Naive thymus-derived CD8-positive, alpha-beta T cell (primary cell): ENCODE measurements around the gene GXYLT1. TPM values are rescaled to one million over a fixed set of nuclear protein-coding genes. Genes with fewer than 3 reads are reported as not detected.
A peak's percentile ranks its signal among the peaks of the same experiment; 100 is the strongest.
"Not testable (repeated sequence)": the region's sequence is repeated elsewhere in the genome, so short reads cannot be mapped to it uniquely, and the experiment has no call there.

Source experiments
- ATAC-seq, 2 donors: fragments of 150-1000 bp; cut with Tn5 transposase in 1 of 2; sonication (Bioruptor Pico), chemical (Tn5 transposase) in 1 of 2; 1 replicate in 1 of 2; 2 replicates in 1 of 2; pipeline ENCODE4 v1.10.0; 2021; ENCODE audit warnings: mild to moderate bottlenecking in 2 of 2, moderate library complexity in 2 of 2
- POLR2A ChIA-PET: fragments of 350-600 bp; sonication (Branson Sonifier 250); formaldehyde crosslinking; loops from one replicate; lab custom pipeline; 2021; ENCODE audit warnings: antibody characterized with exemption; lab: Charles Lee
- DNase-seq, 10 donors: peaks; one replicate each; pipeline versions ENCODE4 v3.0.0 to v3.0.0-alpha.2; 2020 to 2022
- H3K27ac Mint-ChIP-seq, 10 donors: one replicate each; pipeline ENCODE4 v1.8.0; 2020 to 2022; ENCODE audit warnings: mild to moderate bottlenecking in 10 of 10, mixed read lengths in 10 of 10, moderate library complexity in 4 of 10, inconsistent platforms in 1 of 10
- H3K27me3 Mint-ChIP-seq, 5 donors: one replicate each; pipeline ENCODE4 v1.8.0; 2021 to 2022; ENCODE audit warnings: mixed read lengths in 5 of 5
- H3K36me3 Mint-ChIP-seq, 3 donors: one replicate each; pipeline ENCODE4 v1.8.0; 2020 to 2022; ENCODE audit warnings: mixed read lengths in 3 of 3, mild to moderate bottlenecking in 2 of 3, inconsistent platforms in 1 of 3
- H3K4me1 Mint-ChIP-seq, 4 donors: one replicate each; pipeline ENCODE4 v1.8.0; 2021 to 2022; ENCODE audit warnings: mixed read lengths in 4 of 4
- H3K4me3 Mint-ChIP-seq, 10 donors: one replicate each; pipeline ENCODE4 v1.8.0; 2020 to 2022; ENCODE audit warnings: mild to moderate bottlenecking in 10 of 10, mixed read lengths in 10 of 10, moderate library complexity in 6 of 10, inconsistent platforms in 1 of 10
- H3K9me3 Mint-ChIP-seq, 9 donors: one replicate each; pipeline ENCODE4 v1.8.0; 2020 to 2022; ENCODE audit warnings: mixed read lengths in 9 of 9, mild to moderate bottlenecking in 3 of 9, inconsistent platforms in 1 of 9, moderate library complexity in 1 of 9
- polyA plus RNA-seq, 3 donors: library from polyadenylated mRNA; unstranded; fragments of 300-500 nt; fragmentation: Illumina TruSeq; gene quantifications; one replicate each; pipeline ENCODE4 v1.2.3, GENCODE V29; 2021
- total RNA-seq, 8 experiments: library from RNA in 2 of 8; stranded (reverse) in 2 of 8; gene quantifications; one replicate each; pipeline ENCODE4 v1.2.3 and lab custom pipeline; 2021 to 2026

The GXYLT1 gene
- total and polyA plus RNA-seq, 5 experiments from 2014 or later: 1.6 to 10.8 (median 2.6) TPM

- Mint-ChIP-seq H3K27me3 (no peaks in the 10 kb centered on the region), H3K4me3 (no peak overlapping the region), H3K4me1 (peaks cover 0 to 7% (median 1%) of the 10 kb centered on the region in 4 donors), H3K27ac (no peak overlapping the region), H3K9me3 (no peaks in the 10 kb centered on the region), H3K36me3 (peaks cover 11 to 66% (median 31%) of the 10 kb centered on the region in 3 donors)
- DNase-seq (no peak), ATAC-seq (no peak)
- POLR2A ChIA-PET: no interaction called here
Measured at GRCh38 chr12:42085594-42085993, 59.1 kb downstream of the GXYLT1 start.

DNA sequence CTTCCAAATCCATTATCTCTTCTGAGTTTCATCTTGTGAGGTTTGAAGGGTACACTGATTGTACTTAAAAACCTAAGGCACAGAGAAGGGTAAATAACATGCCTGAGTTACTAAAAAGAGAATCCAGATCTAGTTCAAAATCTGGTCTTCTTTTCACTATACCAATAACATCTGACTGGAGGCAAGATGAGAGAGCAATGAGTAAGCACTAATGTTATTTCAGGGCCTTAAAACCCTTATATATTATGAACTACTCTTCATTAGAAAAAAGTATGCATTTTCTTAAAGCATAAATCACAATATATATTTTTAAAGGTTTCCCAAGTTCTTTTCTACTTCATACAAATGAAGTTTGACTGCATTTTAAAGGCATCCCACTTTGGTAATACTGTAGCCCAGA is 60.2 kb downstream of the GXYLT1 start:
- POLR2A ChIA-PET: no interaction called here
- no peak overlapping the region for H3K27ac Mint-ChIP-seq
- DNase-seq (no peak), ATAC-seq (no peak)
- H3K4me1 Mint-ChIP-seq: peaks cover 0 to 2% (median 0%) of the 10 kb centered on the region in 4 donors
- H3K4me3 Mint-ChIP-seq: no peak overlapping the region
- no peaks in the 10 kb centered on the region for H3K27me3 Mint-ChIP-seq
- H3K36me3 Mint-ChIP-seq: peaks cover 11 to 60% (median 25%) of the 10 kb centered on the region in 3 donors
- H3K9me3 Mint-ChIP-seq: no peaks in the 10 kb centered on the region

GRCh38 chr12:42076976-42077375 is 67.7 kb downstream of the GXYLT1 start:
- no peak overlapping the region for H3K4me3 Mint-ChIP-seq
- POLR2A ChIA-PET: no interaction called here
- H3K27me3 Mint-ChIP-seq: peaks cover 0 to 6% (median 0%) of the 10 kb centered on the region in 5 donors
- H3K36me3 Mint-ChIP-seq: peaks cover 0 to 10% (median 6%) of the 10 kb centered on the region in 3 donors
- ATAC-seq (no peak), DNase-seq (no peak)
- no peak overlapping the region for H3K27ac Mint-ChIP-seq
- H3K4me1 Mint-ChIP-seq: no peaks in the 10 kb centered on the region
- H3K9me3 Mint-ChIP-seq: peaks cover 0 to 22% (median 0%) of the 10 kb centered on the region in 9 donors

GRCh38 chr12:42070036-42070435 is 74.6 kb downstream of the GXYLT1 start:
- H3K27ac Mint-ChIP-seq: no peak overlapping the region

GRCh38 chr12:42059127-42059526 is 85.5 kb downstream of the GXYLT1 start:
- peaks cover 0 to 27% (median 7%) of the 10 kb centered on the region in 9 donors for H3K9me3 Mint-ChIP-seq
- no peak overlapping the region for H3K4me3 Mint-ChIP-seq
- DNase-seq: no peak
- POLR2A ChIA-PET: no interaction called here
- H3K27ac Mint-ChIP-seq: no peak overlapping the region
- H3K27me3 Mint-ChIP-seq: peaks cover 5 to 17% (median 13%) of the 10 kb centered on the region in 5 donors
- peaks cover 0 to 7% (median 0%) of the 10 kb centered on the region in 4 donors for H3K4me1 Mint-ChIP-seq
- H3K36me3 Mint-ChIP-seq: peaks cover 2 to 23% (median 23%) of the 10 kb centered on the region in 3 donors
- ATAC-seq: no peak

More at GRCh38 chr12:42070036-42070435, 74.6 kb downstream of the GXYLT1 start:
- Mint-ChIP-seq H3K9me3 (peaks cover 0 to 32% (median 7%) of the 10 kb centered on the region in 9 donors), H3K27me3 (peaks cover 0 to 6% (median 0%) of the 10 kb centered on the region in 5 donors), H3K36me3 (peaks cover 2 to 4% (median 3%) of the 10 kb centered on the region in 3 donors), H3K4me3 (no peak overlapping the region), H3K4me1 (no peaks in the 10 kb centered on the region)
- POLR2A ChIA-PET: no interaction called here
- ATAC-seq (no peak), DNase-seq (no peak)

DNA sequence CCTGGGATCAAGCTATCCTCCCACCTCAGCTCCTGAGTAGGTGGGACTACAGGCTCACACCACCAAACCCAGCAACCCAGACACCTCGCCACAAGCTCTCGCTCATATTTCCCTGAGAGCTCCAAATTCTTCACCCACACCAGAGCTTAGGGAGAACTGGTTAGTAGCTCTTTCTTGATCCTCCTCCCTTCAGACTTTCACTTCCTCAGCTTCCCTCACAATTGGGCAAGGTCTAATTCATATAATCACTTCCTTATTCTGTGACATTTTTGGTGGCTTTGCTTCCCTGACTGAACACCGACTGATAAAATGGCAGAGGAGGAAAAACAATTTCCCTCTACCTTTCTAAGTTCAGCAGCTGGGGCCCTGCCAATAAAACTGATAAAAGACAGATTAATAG is 88.5 kb downstream of the GXYLT1 start:
- POLR2A ChIA-PET: no interaction called here
- peaks cover 5 to 26% (median 17%) of the 10 kb centered on the region in 5 donors for H3K27me3 Mint-ChIP-seq
- H3K36me3 Mint-ChIP-seq: peaks cover 0 to 19% (median 14%) of the 10 kb centered on the region in 3 donors
- H3K9me3 Mint-ChIP-seq: peaks cover 0 to 10% (median 4%) of the 10 kb centered on the region in 9 donors
- no peak overlapping the region for H3K4me3 Mint-ChIP-seq
- peak overlapping the region in 1 of 10 donors; percentile 14 for H3K27ac Mint-ChIP-seq
- DNase-seq: no peak
- peaks cover 0 to 7% (median 0%) of the 10 kb centered on the region in 4 donors for H3K4me1 Mint-ChIP-seq
- ATAC-seq: no peak

GRCh38 chr12:42053456-42053855 is 91.2 kb downstream of the GXYLT1 start:
- H3K4me3 Mint-ChIP-seq: no peak overlapping the region
- ATAC-seq: no peak
- H3K4me1 Mint-ChIP-seq: peaks cover 0 to 7% (median 0%) of the 10 kb centered on the region in 4 donors
- H3K36me3 Mint-ChIP-seq: peaks cover 0 to 19% (median 10%) of the 10 kb centered on the region in 3 donors
- POLR2A ChIA-PET: no interaction called here
- no peak for DNase-seq
- H3K27me3 Mint-ChIP-seq: peaks cover 7 to 26% (median 22%) of the 10 kb centered on the region in 5 donors
- no peak overlapping the region for H3K27ac Mint-ChIP-seq
- peaks cover 0 to 9% (median 3%) of the 10 kb centered on the region in 9 donors for H3K9me3 Mint-ChIP-seq

- POLR2A ChIA-PET, H3K4me3 Mint-ChIP-seq, H3K4me1 Mint-ChIP-seq, H3K36me3 Mint-ChIP-seq, H3K27ac Mint-ChIP-seq, DNase-seq, ATAC-seq: not testable (repeated sequence)
- Mint-ChIP-seq H3K9me3 (peaks cover 0 to 30% (median 9%) of the 10 kb centered on the region in 9 donors), H3K27me3 (peaks cover 2 to 15% (median 13%) of the 10 kb centered on the region in 5 donors)
Measured at GRCh38 chr12:42048980-42049379, 95.7 kb downstream of the GXYLT1 start.

- POLR2A ChIA-PET: no interaction called here
- H3K4me1 Mint-ChIP-seq: no peaks in the 10 kb centered on the region
Measured at GRCh38 chr12:42039577-42039976, 105.1 kb downstream of the GXYLT1 start.

GRCh38 chr12:42039176-42039575 is 105.5 kb downstream of the GXYLT1 start:
- peaks cover 0 to 3% (median 0%) of the 10 kb centered on the region in 3 donors for H3K36me3 Mint-ChIP-seq
- peaks cover 0 to 24% (median 8%) of the 10 kb centered on the region in 5 donors for H3K27me3 Mint-ChIP-seq
- no peak for DNase-seq
- H3K4me1 Mint-ChIP-seq: no peaks in the 10 kb centered on the region
- peaks cover 0 to 5% (median 0%) of the 10 kb centered on the region in 9 donors for H3K9me3 Mint-ChIP-seq
- POLR2A ChIA-PET: no interaction called here
- no peak overlapping the region for H3K27ac Mint-ChIP-seq
- H3K4me3 Mint-ChIP-seq: no peak overlapping the region
- no peak for ATAC-seq

More at GRCh38 chr12:42039577-42039976, 105.1 kb downstream of the GXYLT1 start:
- Mint-ChIP-seq H3K36me3 (peaks cover 0 to 3% (median 0%) of the 10 kb centered on the region in 3 donors), H3K4me3 (no peak overlapping the region), H3K9me3 (peaks cover 0 to 5% (median 0%) of the 10 kb centered on the region in 9 donors), H3K27me3 (peaks cover 0 to 24% (median 8%) of the 10 kb centered on the region in 5 donors), H3K27ac (peak overlapping the region in 1 of 10 donors; percentile 46)
- no peak for ATAC-seq
- DNase-seq: no peak

GRCh38 chr12:42031847-42032564 is 112.7 kb downstream of the GXYLT1 start:
- peaks cover 3 to 19% (median 14%) of the 10 kb centered on the region in 5 donors for H3K27me3 Mint-ChIP-seq
- POLR2A ChIA-PET: no interaction called here
- peaks cover 0 to 2% (median 0%) of the 10 kb centered on the region in 3 donors for H3K36me3 Mint-ChIP-seq
- H3K4me1 Mint-ChIP-seq: no peaks in the 10 kb centered on the region
- H3K4me3 Mint-ChIP-seq: no peak overlapping the region
- ATAC-seq (no peak), DNase-seq (no peak)
- peaks cover 0 to 2% (median 0%) of the 10 kb centered on the region in 9 donors for H3K9me3 Mint-ChIP-seq
- H3K27ac Mint-ChIP-seq: no peak overlapping the region
